ENCODE data around the gene CUX1.

- no peak for TF ChIP-seq CTCF (IDR thresholded peaks at IDR 0.05)
- no peak for TF ChIP-seq POLR2A (IDR thresholded peaks at IDR 0.05)
Observed at GRCh38 chr7:102021841-102022618, 204.6 kb downstream of the CUX1 start.
